Effector memory CD4-positive, alpha-beta T cell (primary cell): ENCODE data around the gene RAB11A.
A peak's percentile ranks its signal among the peaks of the same experiment; 100 is the strongest.

ENCODE experiments used
- DNase-seq, 3 donors: peaks; one replicate each; pipeline ENCODE4 v3.0.0-alpha.2; 2020
- H3K27ac ChIP-seq: 2 replicates; pipeline ENCODE4 v1.7.0; 2013; ENCODE audit warnings: mild to moderate bottlenecking, low read length, moderate library complexity; ENCODE audit not compliant: insufficient read depth, poor library complexity, severe bottlenecking
- H3K27me3 ChIP-seq: replicated peaks from 2 replicates; pipeline ENCODE4 v1.7.0; 2013; ENCODE audit warnings: mild to moderate bottlenecking, low read length; ENCODE audit not compliant: insufficient read depth, control insufficient read depth, poor library complexity, severe bottlenecking
- H3K36me3 ChIP-seq: 2 replicates; pipeline ENCODE4 v1.7.0; 2013; ENCODE audit warnings: mild to moderate bottlenecking, low read length, moderate library complexity; ENCODE audit not compliant: control insufficient read depth, insufficient read depth
- H3K4me1 ChIP-seq: 2 replicates; pipeline ENCODE4 v1.7.0; 2013; ENCODE audit warnings: low read length, mild to moderate bottlenecking; ENCODE audit not compliant: control insufficient read depth, insufficient read depth, poor library complexity, severe bottlenecking
- H3K4me3 ChIP-seq: 2 replicates; pipeline ENCODE4 v1.7.0; 2013; ENCODE audit warnings: low read length, low read depth, mild to moderate bottlenecking; ENCODE audit not compliant: insufficient read depth, poor library complexity, severe bottlenecking
- H3K9me3 ChIP-seq: 2 replicates; pipeline ENCODE4 v1.7.0; 2013; ENCODE audit warnings: mild to moderate bottlenecking, low read length, moderate library complexity; ENCODE audit not compliant: control insufficient read depth

RAB11A gene

DNA sequence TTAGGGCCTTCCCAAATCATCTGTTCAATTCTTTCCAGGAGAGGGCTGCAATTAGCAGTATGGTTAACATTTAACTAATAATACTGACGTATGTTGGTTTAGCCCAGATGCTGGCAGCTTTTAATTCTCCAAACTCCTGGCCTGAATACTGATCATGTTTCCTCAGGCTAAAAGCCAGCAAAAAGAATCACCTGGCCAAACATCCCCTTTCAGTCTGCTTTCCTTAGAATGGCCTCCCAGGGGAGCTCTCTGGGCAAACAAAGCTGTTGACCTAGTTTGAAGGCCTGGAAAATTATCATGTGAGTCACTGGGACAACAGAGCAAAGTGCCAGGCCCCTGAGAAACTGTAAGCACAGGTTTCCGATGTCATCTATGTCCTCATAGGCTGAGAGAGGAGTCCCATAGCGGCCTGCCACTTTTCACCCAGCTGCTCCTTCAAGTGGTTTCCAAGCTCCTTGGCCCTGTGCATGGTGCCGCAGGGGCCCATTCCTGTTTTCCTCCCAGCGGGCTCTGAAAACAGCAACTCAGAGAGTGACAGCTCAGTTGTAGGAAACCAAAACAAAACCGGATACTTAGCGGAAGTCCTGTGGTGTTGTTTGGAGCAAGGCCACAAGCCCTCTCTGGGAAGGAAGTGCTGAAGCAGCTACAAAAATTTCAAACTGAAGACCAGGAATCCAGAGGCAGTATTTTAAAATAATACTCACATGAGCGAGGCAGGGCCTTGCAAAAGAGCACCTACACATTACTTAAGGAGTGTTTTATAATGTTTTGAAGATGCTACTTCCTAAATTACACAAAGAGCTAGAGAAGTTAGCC, 36.5 kb upstream of the RAB11A start:
- Histone ChIP-seq H3K27ac (peak overlapping the region; percentile 64), H3K4me1 (peaks cover 51% of the 10 kb centered on the region), H3K4me3 (peak overlapping the region; percentile 11), H3K9me3 (no peaks in the 10 kb centered on the region), H3K36me3 (no peaks in the 10 kb centered on the region), H3K27me3 (no peaks in the 10 kb centered on the region)
- peak; percentile 37 to 55 (median 39) for DNase-seq

DNA sequence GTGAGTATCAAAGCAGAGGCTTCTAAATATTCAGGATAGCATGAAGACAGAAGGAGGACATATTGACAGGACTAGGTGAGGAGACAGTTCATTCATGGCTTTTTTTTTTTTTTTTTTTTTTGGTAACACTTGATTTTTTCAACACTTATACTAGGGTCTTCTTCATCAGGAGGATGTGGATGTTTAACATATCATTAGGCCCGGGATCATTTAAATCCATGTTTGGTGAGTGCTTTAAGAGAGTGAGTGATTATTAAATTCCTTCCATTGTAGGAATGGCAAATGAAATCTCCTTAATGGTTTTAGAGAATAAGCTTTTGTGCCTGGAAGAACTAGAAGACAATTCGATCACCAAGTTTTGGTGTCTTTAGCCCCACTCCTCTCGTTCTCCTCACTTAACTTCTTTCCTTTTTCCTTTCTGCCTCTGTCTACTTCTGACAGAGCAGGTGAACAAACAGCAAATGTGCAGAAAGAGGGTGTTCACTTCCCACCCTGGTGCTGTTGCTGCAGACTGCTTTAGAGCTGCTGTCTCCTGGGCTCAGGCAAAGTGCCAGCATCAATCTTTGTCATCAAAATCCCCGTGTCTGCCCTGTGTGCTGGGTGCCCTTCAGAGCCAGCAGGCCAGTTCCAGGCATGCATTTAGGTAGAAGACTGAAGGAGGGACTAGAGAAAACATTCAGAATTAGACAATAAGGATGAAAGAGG, 35.6 kb upstream of the RAB11A start:
- H3K36me3 ChIP-seq, result no peaks in the 10 kb centered on the region
- H3K4me1 ChIP-seq, result peaks cover 43% of the 10 kb centered on the region
- H3K4me3 ChIP-seq, result no peak overlapping the region
- H3K9me3 ChIP-seq, result no peaks in the 10 kb centered on the region
- no peak for DNase-seq
- no peaks in the 10 kb centered on the region for H3K27me3 ChIP-seq
- peak overlapping the region; percentile 64 for H3K27ac ChIP-seq

DNA sequence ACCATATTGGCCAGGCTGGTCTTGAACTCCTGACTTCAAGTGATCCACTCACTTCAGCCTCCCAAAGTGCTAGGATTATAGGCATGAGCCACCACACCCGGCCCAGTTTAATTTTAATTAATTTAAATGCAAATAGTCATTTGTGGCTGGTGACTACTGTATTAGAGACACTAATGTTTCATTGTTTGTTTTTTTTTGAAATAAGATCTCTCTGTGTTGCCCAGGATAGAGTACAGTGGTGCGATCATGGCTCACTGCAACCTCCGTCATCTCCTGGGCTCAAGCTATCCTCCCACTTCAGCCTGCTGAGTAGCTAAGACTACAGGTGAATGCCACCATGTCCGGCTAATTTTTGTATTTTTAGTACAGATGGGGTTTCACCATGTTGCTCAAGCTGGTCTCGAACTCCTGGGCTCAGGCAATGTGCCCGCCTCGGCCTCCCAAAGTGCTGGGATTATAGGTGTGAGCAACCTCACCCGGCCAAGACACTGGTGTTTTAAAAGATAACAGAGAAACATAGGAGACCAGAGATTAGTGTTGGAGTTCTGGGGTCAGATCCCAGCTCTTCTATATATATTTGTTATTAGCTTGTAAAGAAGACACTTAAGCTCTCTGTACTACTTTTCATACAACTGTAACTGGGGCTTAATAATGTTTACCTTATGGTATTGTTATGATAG, 34.5 kb upstream of the RAB11A start:
- DNase-seq, result no peak
- Histone ChIP-seq H3K4me1 (peaks cover 32% of the 10 kb centered on the region), H3K4me3 (no peak overlapping the region), H3K9me3 (no peaks in the 10 kb centered on the region), H3K27ac (no peak overlapping the region), H3K36me3 (no peaks in the 10 kb centered on the region), H3K27me3 (no peaks in the 10 kb centered on the region)

DNA sequence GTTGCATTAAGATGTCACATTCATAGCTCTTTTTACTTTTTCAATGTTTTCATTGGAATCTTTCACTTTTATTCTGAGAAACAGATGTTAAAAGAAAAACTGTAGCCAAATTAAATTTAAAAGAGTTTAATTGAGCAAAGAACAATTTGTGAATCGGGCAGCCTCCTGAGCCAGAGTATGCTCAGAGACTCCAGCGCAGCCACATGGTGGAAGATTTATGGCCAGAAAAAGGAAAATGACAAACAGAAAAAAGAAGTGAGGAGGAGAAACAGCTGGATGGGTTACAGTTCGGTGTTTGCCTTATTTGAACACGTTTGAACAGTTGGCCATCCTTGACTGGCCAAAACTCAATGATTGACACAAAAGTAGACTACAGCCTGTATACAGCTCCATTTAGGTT, 33.8 kb upstream of the RAB11A start:
- no peaks in the 10 kb centered on the region for H3K36me3 ChIP-seq
- no peak for DNase-seq
- H3K4me3 ChIP-seq, result no peak overlapping the region
- H3K9me3 ChIP-seq, result no peaks in the 10 kb centered on the region
- H3K4me1 ChIP-seq, result peaks cover 29% of the 10 kb centered on the region
- H3K27ac ChIP-seq, result no peak overlapping the region
- no peaks in the 10 kb centered on the region for H3K27me3 ChIP-seq

DNA sequence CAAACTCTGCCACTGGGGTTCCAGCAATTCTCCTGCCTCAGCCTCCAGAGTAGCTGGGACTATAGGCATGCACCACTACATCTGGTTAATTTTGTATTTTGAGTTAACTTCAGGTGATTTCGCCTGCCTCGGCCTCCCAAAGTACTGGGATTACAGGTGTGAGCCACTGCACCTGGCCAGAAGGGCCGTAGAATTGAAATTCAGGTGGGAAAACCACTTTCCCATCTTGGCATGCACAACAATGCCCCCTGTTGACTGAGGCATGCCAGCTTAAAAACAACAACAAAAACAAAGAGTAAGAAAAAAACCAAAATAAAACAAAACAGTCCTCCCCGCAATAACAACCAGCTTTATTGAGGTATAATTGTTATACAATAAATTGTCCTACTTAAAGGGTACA, 32.6 kb upstream of the RAB11A start:
- H3K27me3 ChIP-seq, result no peaks in the 10 kb centered on the region
- no peak overlapping the region for H3K27ac ChIP-seq
- no peaks in the 10 kb centered on the region for H3K9me3 ChIP-seq
- H3K36me3 ChIP-seq, result no peaks in the 10 kb centered on the region
- no peak for DNase-seq
- no peak overlapping the region for H3K4me3 ChIP-seq
- H3K4me1 ChIP-seq, result peaks cover 26% of the 10 kb centered on the region

DNA sequence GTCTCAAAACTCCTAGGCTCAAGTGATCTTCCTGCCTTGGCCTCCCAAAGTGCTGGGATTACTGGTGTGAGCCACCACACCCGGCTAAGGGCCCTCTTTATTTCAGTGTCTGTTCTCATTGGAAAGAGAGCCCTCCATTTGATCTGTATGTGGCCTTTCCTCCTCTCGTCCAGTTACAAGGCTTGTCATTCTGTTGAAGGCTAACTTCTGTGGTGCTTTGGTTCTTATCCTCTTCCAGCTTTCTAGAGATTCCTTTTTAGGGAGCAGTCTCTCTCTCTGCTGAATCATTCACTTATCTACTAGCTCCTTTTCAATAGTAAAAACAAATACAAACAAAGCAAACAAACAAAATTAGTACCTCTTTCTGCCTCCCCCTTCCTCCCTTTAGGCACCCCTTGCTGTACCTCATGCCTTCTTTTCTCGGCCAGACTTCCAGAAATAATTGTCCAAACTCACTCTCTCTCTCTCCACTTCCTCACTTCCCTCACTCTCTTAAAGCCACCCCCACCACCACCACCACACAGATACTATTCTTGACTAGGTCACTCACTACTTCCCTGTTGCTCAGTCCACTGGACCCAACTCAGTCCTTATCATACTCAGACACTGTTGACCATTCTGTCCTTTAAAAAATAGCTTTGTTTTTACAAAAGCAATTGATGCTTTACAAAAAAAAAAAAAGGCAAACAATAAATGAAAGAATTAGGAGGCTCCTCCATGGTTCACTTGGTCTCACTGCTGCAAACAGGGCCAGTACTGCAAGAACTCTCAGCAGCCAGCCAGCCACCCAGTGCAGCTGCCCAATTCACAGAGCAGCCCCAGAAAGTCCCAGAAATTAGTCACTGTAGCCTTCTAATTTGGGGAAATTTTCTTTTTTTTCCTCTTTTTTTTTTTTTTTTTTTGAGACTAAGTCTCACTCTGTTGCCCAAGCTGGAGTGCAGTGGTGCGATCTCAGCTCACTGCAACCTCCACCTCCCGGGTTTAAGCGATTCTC, 31.7 kb upstream of the RAB11A start:
- H3K4me1 ChIP-seq, result peaks cover 18% of the 10 kb centered on the region
- no peak overlapping the region for H3K27ac ChIP-seq
- no peaks in the 10 kb centered on the region for H3K27me3 ChIP-seq
- H3K36me3 ChIP-seq, result no peaks in the 10 kb centered on the region
- no peak overlapping the region for H3K4me3 ChIP-seq
- no peaks in the 10 kb centered on the region for H3K9me3 ChIP-seq
- DNase-seq, result no peak

DNA sequence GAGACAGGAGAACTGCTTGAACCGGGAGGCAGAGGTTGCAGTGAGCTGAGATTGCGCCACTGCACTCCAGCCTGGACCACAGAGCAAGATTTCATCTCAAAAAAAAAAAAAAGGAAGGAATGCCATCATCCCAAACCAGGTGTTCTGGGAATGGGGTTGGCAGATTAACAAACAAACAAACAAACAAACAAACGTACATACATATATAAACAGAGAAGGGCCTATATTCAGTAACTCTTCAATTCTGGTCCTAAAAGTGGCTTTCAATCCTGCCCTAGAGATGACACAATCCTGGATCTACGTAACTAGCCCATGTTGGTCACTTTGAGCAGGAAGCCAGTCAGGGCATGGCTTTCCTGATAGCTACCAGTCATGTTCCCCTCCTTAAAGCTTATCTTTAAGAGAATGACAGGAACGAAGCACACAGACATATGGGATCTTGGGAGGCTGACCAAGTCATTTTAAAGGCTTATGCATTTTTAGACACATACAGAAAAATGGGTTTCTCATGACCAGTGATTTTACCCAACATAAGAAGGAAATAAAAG, 29.9 kb upstream of the RAB11A start:
- Histone ChIP-seq H3K9me3 (no peaks in the 10 kb centered on the region), H3K4me1 (no peaks in the 10 kb centered on the region), H3K27me3 (no peaks in the 10 kb centered on the region), H3K36me3 (no peaks in the 10 kb centered on the region), H3K4me3 (no peak overlapping the region), H3K27ac (no peak overlapping the region)
- DNase-seq, result no peak

DNA sequence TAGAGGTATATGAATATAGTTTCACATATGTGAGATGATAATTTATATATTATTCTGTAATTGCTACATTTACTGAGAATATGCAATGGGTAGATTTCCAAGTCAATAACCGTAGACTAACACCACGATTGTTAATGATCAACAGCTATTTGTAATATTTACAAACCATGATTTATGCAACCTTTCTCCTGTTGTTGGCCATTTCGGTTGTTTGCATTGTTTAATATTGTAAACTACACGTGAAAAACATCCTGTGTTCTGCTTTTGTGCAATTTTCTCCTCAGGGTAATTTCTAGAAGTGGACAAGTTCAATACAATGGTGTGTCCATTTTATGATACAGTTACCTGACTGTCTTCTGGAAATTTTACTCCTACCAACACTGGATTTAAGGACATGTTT, 29.3 kb upstream of the RAB11A start:
- Histone ChIP-seq H3K4me3 (no peak overlapping the region), H3K36me3 (no peaks in the 10 kb centered on the region), H3K27ac (no peak overlapping the region), H3K4me1 (no peaks in the 10 kb centered on the region), H3K27me3 (no peaks in the 10 kb centered on the region), H3K9me3 (no peaks in the 10 kb centered on the region)
- no peak for DNase-seq
